Measurements from ENCODE around the gene ABTB2.

ABTB2 gene

DNA sequence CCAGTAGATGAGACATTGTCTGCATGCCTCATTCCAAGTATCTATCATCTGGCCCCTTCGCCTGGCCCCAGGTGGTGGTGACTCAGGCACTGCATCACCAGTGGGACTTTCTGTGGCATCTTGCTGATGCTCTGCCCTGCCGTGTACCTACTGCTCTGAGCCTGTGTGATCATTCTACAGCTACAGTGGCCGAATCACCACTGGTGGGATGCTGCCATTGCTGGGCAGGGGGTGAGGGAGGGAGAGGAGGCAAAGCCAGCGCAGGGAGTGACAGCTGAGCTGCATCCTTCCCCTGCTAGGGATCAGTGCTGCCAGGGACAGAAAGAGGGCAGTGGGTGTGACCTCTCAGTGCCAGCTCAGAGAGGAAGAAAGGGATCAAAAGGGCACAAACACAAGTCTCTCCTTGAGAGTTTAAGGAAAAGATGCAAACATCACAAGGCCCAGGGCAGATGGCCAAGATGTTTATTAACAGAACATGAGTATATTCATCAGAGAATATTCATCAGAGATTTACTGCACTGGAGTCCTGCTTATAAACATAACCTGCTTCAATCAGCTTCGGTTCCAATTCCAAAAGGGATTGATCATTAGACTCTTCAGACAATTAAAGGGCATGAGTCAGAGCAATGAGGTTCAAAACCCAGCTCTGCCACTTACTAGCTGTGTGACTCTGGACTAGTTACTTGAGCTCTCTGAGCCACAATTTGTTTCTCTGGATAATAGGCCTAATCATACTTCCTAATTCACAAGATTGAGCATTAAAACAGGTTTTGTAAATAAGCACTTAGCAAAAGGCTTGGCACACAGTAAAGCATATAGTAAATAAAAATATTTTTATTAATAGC lies 142.6 kb downstream of the ABTB2 start:
- TF ChIP-seq FOXK2 (IDR thresholded peaks at IDR 0.05) (no peak), ZNF384 (IDR thresholded peaks at IDR 0.05) (no peak), SP1 (IDR thresholded peaks at IDR 0.05) (no peak), NFRKB (IDR thresholded peaks at IDR 0.05) (no peak)
- POLR2A ChIA-PET: no interaction called here
- DNase-seq (ENCODE audit: extremely low spot score): no peak
- CTCF ChIA-PET: interaction anchor here (0.6 kb wide), 1 partner anchor 216 kb away, joined by 4 read pairs; no protein-coding TSS in a partner anchor

DNA sequence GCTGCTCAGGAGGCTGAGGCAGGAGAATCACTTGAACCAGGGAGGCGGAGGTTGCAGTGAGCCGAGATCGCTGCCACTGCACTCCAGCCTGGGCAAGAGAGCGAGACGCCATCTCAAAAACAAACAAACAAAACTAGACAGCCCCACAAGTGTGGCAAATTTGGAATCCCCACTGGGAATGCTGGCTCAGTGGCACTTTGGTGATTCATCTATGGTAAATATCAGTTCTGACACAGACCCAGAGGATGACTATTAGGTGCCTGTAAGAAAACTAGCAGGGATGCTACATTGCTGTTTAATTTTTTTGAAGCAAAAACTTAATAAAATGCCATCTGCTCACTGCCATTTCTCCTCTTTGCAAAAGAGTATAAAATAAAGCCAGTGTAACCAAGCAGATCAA lies 144.4 kb downstream of the ABTB2 start:
- POLR2A ChIA-PET: no interaction called here
- TF ChIP-seq, protein P1, sequence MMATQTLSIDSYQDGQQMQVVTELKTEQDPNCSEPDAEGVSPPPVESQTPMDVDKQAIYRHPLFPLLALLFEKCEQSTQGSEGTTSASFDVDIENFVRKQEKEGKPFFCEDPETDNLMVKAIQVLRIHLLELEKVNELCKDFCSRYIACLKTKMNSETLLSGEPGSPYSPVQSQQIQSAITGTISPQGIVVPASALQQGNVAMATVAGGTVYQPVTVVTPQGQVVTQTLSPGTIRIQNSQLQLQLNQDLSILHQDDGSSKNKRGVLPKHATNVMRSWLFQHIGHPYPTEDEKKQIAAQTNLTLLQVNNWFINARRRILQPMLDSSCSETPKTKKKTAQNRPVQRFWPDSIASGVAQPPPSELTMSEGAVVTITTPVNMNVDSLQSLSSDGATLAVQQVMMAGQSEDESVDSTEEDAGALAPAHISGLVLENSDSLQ (IDR thresholded peaks at IDR 0.05): no peak
- TF ChIP-seq FOXM1 (IDR thresholded peaks at IDR 0.05; ENCODE audit: borderline replicate concordance): no peak
- TF ChIP-seq BHLHE40 (IDR thresholded peaks at IDR 0.05; ENCODE audit: borderline replicate concordance): no peak
- no peak for TF ChIP-seq CTBP1 (IDR thresholded peaks at IDR 0.05; ENCODE audit: borderline replicate concordance)
- TF ChIP-seq HDGF (IDR thresholded peaks at IDR 0.05; ENCODE audit: borderline replicate concordance): no peak
- no peak for TF ChIP-seq LEF1 (IDR thresholded peaks at IDR 0.05; ENCODE audit: borderline replicate concordance)
- TF ChIP-seq FOXA1 (IDR thresholded peaks at IDR 0.05): no peak
- TF ChIP-seq SUZ12 (IDR thresholded peaks at IDR 0.05): no peak
- TF ChIP-seq ELF4 (IDR thresholded peaks at IDR 0.05): no peak
- no peak for TF ChIP-seq L3MBTL2 (conservative IDR thresholded peaks at IDR 0.05)
- no peak for TF ChIP-seq NFRKB (IDR thresholded peaks at IDR 0.05)
- TF ChIP-seq ARNT (IDR thresholded peaks at IDR 0.05): no peak
- TF ChIP-seq SP1 (IDR thresholded peaks at IDR 0.05): no peak
- no peak for TF ChIP-seq FOXK2 (IDR thresholded peaks at IDR 0.05)
- TF ChIP-seq ZNF384 (IDR thresholded peaks at IDR 0.05): no peak
- TF ChIP-seq TARDBP (IDR thresholded peaks at IDR 0.05): no peak
- no peak for DNase-seq (ENCODE audit: extremely low spot score)
- CTCF ChIA-PET: no interaction called here

DNA sequence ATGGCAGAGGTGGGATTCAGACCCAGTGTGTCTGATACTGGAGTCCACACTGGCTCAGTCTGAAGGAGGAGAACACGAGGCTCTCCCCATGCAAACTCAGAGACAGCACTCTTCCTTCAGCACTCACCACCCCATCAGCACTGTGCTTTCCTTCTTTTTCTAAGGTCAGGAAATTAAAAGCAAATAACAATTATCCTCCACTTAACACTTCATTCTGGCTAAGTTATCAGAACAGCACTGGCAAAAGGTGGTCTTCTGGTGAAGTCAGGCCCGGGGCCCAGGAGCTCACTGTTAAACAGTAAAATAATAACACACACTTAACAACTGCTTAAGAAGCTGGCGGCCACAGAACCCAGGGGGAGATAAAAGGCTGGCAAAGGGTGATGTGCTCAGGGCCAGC lies 145.2 kb downstream of the ABTB2 start:
- DNase-seq (ENCODE audit: extremely low spot score): no peak
- ChIA-PET CTCF (no interaction called here), POLR2A (no interaction called here)
- TF ChIP-seq, protein P1 (IDR thresholded peaks at IDR 0.05): no peak
- TF ChIP-seq L3MBTL2 (conservative IDR thresholded peaks at IDR 0.05) (no peak), SP1 (IDR thresholded peaks at IDR 0.05) (no peak), SUZ12 (IDR thresholded peaks at IDR 0.05) (no peak), NFRKB (IDR thresholded peaks at IDR 0.05) (no peak), FOXA1 (IDR thresholded peaks at IDR 0.05) (no peak), ARNT (IDR thresholded peaks at IDR 0.05) (no peak), FOXM1 (IDR thresholded peaks at IDR 0.05; ENCODE audit: borderline replicate concordance) (no peak), LEF1 (IDR thresholded peaks at IDR 0.05; ENCODE audit: borderline replicate concordance) (no peak), CTBP1 (IDR thresholded peaks at IDR 0.05; ENCODE audit: borderline replicate concordance) (no peak), TARDBP (IDR thresholded peaks at IDR 0.05) (no peak), BHLHE40 (IDR thresholded peaks at IDR 0.05; ENCODE audit: borderline replicate concordance) (no peak), ZNF384 (IDR thresholded peaks at IDR 0.05) (no peak)

DNA sequence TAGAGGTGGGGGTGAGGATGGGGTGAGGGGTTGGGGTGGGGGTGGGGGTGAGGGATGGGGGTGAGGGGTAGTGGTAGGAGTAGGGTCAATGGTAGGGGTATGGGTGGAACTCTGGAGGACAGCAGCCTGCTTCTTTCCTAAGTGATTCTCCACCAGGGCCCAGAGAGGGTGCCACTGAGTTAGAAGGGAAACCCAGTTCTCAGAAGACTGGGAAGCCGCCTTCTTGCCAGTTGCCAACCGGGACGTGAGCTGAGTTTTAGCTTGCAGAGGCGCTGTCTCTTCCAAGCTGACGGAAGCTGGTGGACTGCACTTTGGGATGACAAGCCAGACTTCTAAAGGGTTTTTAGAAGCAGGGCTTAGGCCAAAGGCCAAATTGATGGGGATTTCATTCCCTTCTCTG lies 148.0 kb downstream of the ABTB2 start:
- TF ChIP-seq SUZ12 (IDR thresholded peaks at IDR 0.05) (no peak), SP1 (IDR thresholded peaks at IDR 0.05) (no peak), TARDBP (IDR thresholded peaks at IDR 0.05) (no peak), CTBP1 (IDR thresholded peaks at IDR 0.05; ENCODE audit: borderline replicate concordance) (no peak), FOXM1 (IDR thresholded peaks at IDR 0.05; ENCODE audit: borderline replicate concordance) (no peak), FOXK2 (IDR thresholded peaks at IDR 0.05) (no peak), ARNT (IDR thresholded peaks at IDR 0.05) (no peak), FOXA1 (IDR thresholded peaks at IDR 0.05) (no peak), BHLHE40 (IDR thresholded peaks at IDR 0.05; ENCODE audit: borderline replicate concordance) (no peak), ZNF384 (IDR thresholded peaks at IDR 0.05) (no peak), HDGF (IDR thresholded peaks at IDR 0.05; ENCODE audit: borderline replicate concordance) (no peak), NFRKB (IDR thresholded peaks at IDR 0.05) (no peak), L3MBTL2 (conservative IDR thresholded peaks at IDR 0.05) (no peak), LEF1 (IDR thresholded peaks at IDR 0.05; ENCODE audit: borderline replicate concordance) (no peak), ELF4 (IDR thresholded peaks at IDR 0.05) (no peak)
- TF ChIP-seq, protein P1 (IDR thresholded peaks at IDR 0.05): no peak
- CTCF ChIA-PET: no interaction called here
- no peak for DNase-seq (ENCODE audit: extremely low spot score)
- POLR2A ChIA-PET: no interaction called here

DNA sequence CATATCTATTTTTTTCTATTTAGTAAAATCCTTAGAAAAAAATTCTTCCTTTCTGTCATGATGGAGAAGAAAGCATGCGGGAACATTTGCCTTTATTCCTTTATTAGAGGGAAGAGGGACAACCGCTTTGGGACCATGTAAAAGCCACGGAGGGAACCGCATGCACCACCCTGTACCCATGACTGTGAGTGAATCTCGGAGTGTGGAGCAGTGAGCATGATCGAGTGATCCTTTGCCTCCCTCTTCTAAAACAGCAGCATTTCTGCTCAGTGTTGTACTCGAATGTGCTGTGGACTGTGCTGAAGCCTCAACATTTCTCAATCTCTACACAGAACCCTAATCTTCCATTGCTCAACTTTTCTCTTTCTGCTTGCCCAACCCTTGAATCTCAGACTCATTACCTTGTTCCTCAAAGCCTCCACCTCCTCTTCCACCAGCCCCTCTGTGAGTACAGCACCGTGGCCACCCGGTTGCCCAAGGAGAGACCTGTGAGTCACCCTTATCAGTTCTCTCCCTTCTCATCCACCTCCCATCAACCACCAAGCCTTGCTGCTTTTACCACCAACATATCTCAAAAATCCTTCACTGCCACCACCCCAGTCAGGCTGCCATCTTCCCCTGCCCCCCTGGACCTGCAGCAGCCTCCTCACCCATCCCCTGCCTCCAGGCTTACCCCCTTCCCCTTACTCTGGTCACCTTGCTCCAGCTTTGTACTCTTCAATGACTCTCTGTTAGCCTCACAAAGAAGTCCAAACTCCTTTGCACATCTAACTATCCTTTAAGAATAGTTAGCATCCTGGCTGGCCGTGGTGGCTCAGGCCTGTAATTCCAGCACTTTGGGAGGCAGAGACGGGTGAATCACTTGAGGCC lies 149.3 kb downstream of the ABTB2 start:
- ChIA-PET CTCF (no interaction called here), POLR2A (no interaction called here)
- TF ChIP-seq HDGF (IDR thresholded peaks at IDR 0.05; ENCODE audit: borderline replicate concordance) (no peak), LEF1 (IDR thresholded peaks at IDR 0.05; ENCODE audit: borderline replicate concordance) (no peak), FOXK2 (IDR thresholded peaks at IDR 0.05) (no peak), ZNF384 (IDR thresholded peaks at IDR 0.05) (no peak), NFRKB (IDR thresholded peaks at IDR 0.05) (no peak), ARNT (IDR thresholded peaks at IDR 0.05) (no peak), SUZ12 (IDR thresholded peaks at IDR 0.05) (no peak), SP1 (IDR thresholded peaks at IDR 0.05) (no peak), TARDBP (IDR thresholded peaks at IDR 0.05) (no peak), CTBP1 (IDR thresholded peaks at IDR 0.05; ENCODE audit: borderline replicate concordance) (no peak), L3MBTL2 (conservative IDR thresholded peaks at IDR 0.05) (no peak), FOXM1 (IDR thresholded peaks at IDR 0.05; ENCODE audit: borderline replicate concordance) (no peak), FOXA1 (IDR thresholded peaks at IDR 0.05) (no peak), ELF4 (IDR thresholded peaks at IDR 0.05) (no peak)
- TF ChIP-seq, protein P1 (IDR thresholded peaks at IDR 0.05): no peak
- DNase-seq (ENCODE audit: extremely low spot score): no peak

All from HEK293T (cell line).